Measurements from ENCODE around the gene ANKRD13A. TPM values are rescaled to one million over a fixed set of nuclear protein-coding genes. Genes with fewer than 3 reads are reported as not detected.

The ANKRD13A gene
- total and polyA plus RNA-seq, 2 of the 13 experiments (the other 11 are each of a cell fraction or from before 2014, with no cell fraction given): 34.1 to 41.6 TPM

DNA sequence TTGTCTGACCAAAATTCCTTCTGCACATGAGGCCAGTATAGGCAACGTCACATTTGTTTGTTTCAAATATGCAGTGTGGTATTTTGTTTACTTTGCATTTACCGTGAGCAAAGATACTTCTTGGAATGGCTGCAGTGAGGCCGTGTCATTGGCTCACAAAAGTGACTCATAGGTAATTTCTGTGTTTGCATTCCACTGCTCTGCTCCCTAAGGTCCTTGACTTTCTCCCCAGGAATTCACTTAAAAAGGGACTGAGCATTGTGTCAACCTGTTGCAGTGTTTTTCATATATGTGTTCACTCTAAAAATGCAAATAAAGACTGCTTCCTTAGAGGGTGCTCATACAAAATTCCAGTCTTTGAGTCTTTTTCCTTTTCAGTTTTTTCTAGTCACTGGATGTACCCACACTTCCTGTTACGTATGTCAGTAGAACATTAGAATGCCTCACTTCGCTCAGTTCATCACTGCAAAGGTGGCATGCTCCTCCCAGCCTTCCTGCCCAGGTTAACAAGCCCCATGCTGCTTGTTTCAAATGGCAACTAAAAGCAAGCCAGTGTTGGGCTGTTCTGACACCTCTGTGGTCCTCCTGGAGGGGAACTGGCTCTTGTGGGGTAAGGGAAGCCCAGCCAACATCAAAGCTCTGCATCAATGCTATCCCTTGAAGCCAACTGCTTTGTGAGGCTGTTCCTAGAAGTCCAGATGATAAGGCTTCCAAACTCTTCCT lies 40.0 kb downstream of the ANKRD13A start (continued):
- TF ChIP-seq ZNF646 (CRISPR knock-in tag; IDR thresholded peaks at IDR 0.05): no peak; the same call in 1 of the 2 replicates
- no peak for TF ChIP-seq ZSCAN12 (CRISPR knock-in tag; IDR thresholded peaks at IDR 0.05)
- TF ChIP-seq GATAD1 (CRISPR knock-in tag; IDR thresholded peaks at IDR 0.05): peak; percentile 38; the same call in 1 of the 2 replicates
- TF ChIP-seq, protein P1, sequence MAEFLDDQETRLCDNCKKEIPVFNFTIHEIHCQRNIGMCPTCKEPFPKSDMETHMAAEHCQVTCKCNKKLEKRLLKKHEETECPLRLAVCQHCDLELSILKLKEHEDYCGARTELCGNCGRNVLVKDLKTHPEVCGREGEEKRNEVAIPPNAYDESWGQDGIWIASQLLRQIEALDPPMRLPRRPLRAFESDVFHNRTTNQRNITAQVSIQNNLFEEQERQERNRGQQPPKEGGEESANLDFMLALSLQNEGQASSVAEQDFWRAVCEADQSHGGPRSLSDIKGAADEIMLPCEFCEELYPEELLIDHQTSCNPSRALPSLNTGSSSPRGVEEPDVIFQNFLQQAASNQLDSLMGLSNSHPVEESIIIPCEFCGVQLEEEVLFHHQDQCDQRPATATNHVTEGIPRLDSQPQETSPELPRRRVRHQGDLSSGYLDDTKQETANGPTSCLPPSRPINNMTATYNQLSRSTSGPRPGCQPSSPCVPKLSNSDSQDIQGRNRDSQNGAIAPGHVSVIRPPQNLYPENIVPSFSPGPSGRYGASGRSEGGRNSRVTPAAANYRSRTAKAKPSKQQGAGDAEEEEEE (CRISPR knock-in tag; IDR thresholded peaks at IDR 0.05; ENCODE audit: borderline replicate concordance): no peak
- TF ChIP-seq GTF3A (CRISPR knock-in tag; conservative IDR thresholded peaks at IDR 0.05): no peak
- no peak for TF ChIP-seq TMF1 (CRISPR knock-in tag; IDR thresholded peaks at IDR 0.05; ENCODE audit: low read depth)
- no peak for TF ChIP-seq HOXD1 (CRISPR knock-in tag; IDR thresholded peaks at IDR 0.05)
- peak; percentile 93 for TF ChIP-seq MED1 (CRISPR knock-in tag; IDR thresholded peaks at IDR 0.05)
- no peak for TF ChIP-seq ZNF546 (CRISPR knock-in tag; conservative IDR thresholded peaks at IDR 0.05)
- TF ChIP-seq ZNF224 (CRISPR knock-in tag; IDR thresholded peaks at IDR 0.05): peak; percentile 11; the same call in 1 of the 2 replicates
- no peak for TF ChIP-seq HOXA5 (CRISPR knock-in tag; IDR thresholded peaks at IDR 0.05)
- TF ChIP-seq, protein P2, sequence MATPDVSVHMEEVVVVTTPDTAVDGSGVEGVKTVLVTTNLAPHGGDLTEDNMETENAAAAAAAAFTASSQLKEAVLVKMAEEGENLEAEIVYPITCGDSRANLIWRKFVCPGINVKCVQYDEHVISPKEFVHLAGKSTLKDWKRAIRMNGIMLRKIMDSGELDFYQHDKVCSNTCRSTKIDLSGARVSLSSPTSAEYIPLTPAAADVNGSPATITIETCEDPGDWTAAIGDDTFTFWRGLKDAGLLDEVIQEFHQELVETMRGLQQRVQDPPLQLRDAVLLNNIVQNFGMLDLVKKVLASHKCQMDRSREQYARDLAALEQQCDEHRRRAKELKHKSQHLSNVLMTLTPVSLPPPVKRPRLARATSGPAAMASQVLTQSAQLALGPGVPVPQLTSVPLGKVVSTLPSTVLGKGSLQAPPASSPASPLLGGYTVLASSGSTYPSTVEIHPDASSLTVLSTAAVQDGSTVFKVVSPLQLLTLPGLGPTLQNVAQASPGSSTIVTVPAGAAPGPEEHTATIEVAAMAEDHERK (CRISPR knock-in tag; IDR thresholded peaks at IDR 0.05; ENCODE audit: low read depth): no peak
- peak; percentile 90 for TF ChIP-seq CREB1 (IDR thresholded peaks at IDR 0.05)
- TF ChIP-seq CREB1 (CRISPR knock-in tag; IDR thresholded peaks at IDR 0.05): peak; percentile 91
- TF ChIP-seq HBP1 (CRISPR knock-in tag; IDR thresholded peaks at IDR 0.05; ENCODE audit: low read depth): 0 out of 2 replicates have a peak, but pooled peaks have one; percentile 12
- no peak for TF ChIP-seq ZNF263 (CRISPR knock-in tag; IDR thresholded peaks at IDR 0.05)

Measured in HepG2 (cell line).